ENCODE data around the gene CD22. TPM values are rescaled to one million over a fixed set of nuclear protein-coding genes. Genes with fewer than 3 reads are reported as not detected.

CD22 gene
- total RNA-seq, 1 donor: not detected

GRCh38 chr19:35363711-35364425 lies 34.9 kb downstream of the CD22 start:
- Histone ChIP-seq H3K79me2 (ENCODE audit: insufficient read depth, low read length) (no peaks in the 10 kb centered on the region), H3K4me3 (ENCODE audit: insufficient read depth, low read length) (no peak overlapping the region), H3K27me3 (ENCODE audit: insufficient read depth, low read length) (no peaks in the 10 kb centered on the region), H4K20me1 (ENCODE audit: insufficient read depth, low read length) (no peaks in the 10 kb centered on the region), H2AFZ (ENCODE audit: low read length) (no peak overlapping the region), H3K4me1 (ENCODE audit: insufficient read depth, low read length) (no peaks in the 10 kb centered on the region), H3K4me2 (ENCODE audit: insufficient read depth, low read length) (no peak overlapping the region), H3K9me3 (ENCODE audit: low read depth, low read length) (no peaks in the 10 kb centered on the region), H3K27ac (ENCODE audit: low read depth, low read length) (no peak overlapping the region), H3K36me3 (ENCODE audit: insufficient read depth, low read length) (no peaks in the 10 kb centered on the region)
- DNase-seq (ENCODE audit: insufficient read length, low spot score, missing footprints): no peak
- no peak for TF ChIP-seq CTCF (IDR thresholded peaks at IDR 0.05; ENCODE audit: extremely low read depth, low read depth, low read length)

GRCh38 chr19:35365303-35365702 lies 36.3 kb downstream of the CD22 start:
- Histone ChIP-seq H3K4me1 (ENCODE audit: insufficient read depth, low read length) (no peaks in the 10 kb centered on the region), H3K79me2 (ENCODE audit: insufficient read depth, low read length) (no peaks in the 10 kb centered on the region), H3K9me3 (ENCODE audit: low read depth, low read length) (no peaks in the 10 kb centered on the region), H3K36me3 (ENCODE audit: insufficient read depth, low read length) (no peaks in the 10 kb centered on the region), H3K27me3 (ENCODE audit: insufficient read depth, low read length) (no peaks in the 10 kb centered on the region), H2AFZ (ENCODE audit: low read length) (no peak overlapping the region), H3K4me3 (ENCODE audit: insufficient read depth, low read length) (no peak overlapping the region), H3K4me2 (ENCODE audit: insufficient read depth, low read length) (no peak overlapping the region), H3K27ac (ENCODE audit: low read depth, low read length) (no peak overlapping the region), H4K20me1 (ENCODE audit: insufficient read depth, low read length) (no peaks in the 10 kb centered on the region)
- no peak for TF ChIP-seq CTCF (IDR thresholded peaks at IDR 0.05; ENCODE audit: extremely low read depth, low read depth, low read length)
- DNase-seq (ENCODE audit: insufficient read length, low spot score, missing footprints): no peak

- H3K27ac ChIP-seq (ENCODE audit: low read depth, low read length): no peak overlapping the region
- H3K4me3 ChIP-seq (ENCODE audit: insufficient read depth, low read length): no peak overlapping the region
- H3K4me2 ChIP-seq (ENCODE audit: insufficient read depth, low read length): no peak overlapping the region
- no peak overlapping the region for H2AFZ ChIP-seq (ENCODE audit: low read length)
- TF ChIP-seq CTCF (IDR thresholded peaks at IDR 0.05; ENCODE audit: extremely low read depth, low read depth, low read length): no peak
- no peaks in the 10 kb centered on the region for H3K27me3 ChIP-seq (ENCODE audit: insufficient read depth, low read length)
- H4K20me1 ChIP-seq (ENCODE audit: insufficient read depth, low read length): no peaks in the 10 kb centered on the region
- no peak for DNase-seq (ENCODE audit: insufficient read length, low spot score, missing footprints)
- H3K79me2 ChIP-seq (ENCODE audit: insufficient read depth, low read length): no peaks in the 10 kb centered on the region
- H3K36me3 ChIP-seq (ENCODE audit: insufficient read depth, low read length): no peaks in the 10 kb centered on the region
- H3K9me3 ChIP-seq (ENCODE audit: low read depth, low read length): no peaks in the 10 kb centered on the region
- no peaks in the 10 kb centered on the region for H3K4me1 ChIP-seq (ENCODE audit: insufficient read depth, low read length)
These were observed 39.4 kb downstream of the CD22 start for GRCh38 chr19:35368378-35368777.

- DNase-seq (ENCODE audit: insufficient read length, low spot score, missing footprints): no peak
- H3K27me3 ChIP-seq (ENCODE audit: insufficient read depth, low read length): no peaks in the 10 kb centered on the region
- TF ChIP-seq CTCF (IDR thresholded peaks at IDR 0.05; ENCODE audit: extremely low read depth, low read depth, low read length): no peak
- H3K9me3 ChIP-seq (ENCODE audit: low read depth, low read length): no peaks in the 10 kb centered on the region
- H3K4me3 ChIP-seq (ENCODE audit: insufficient read depth, low read length): no peak overlapping the region
- H3K36me3 ChIP-seq (ENCODE audit: insufficient read depth, low read length): no peaks in the 10 kb centered on the region
- H3K4me1 ChIP-seq (ENCODE audit: insufficient read depth, low read length): no peaks in the 10 kb centered on the region
- H3K79me2 ChIP-seq (ENCODE audit: insufficient read depth, low read length): no peaks in the 10 kb centered on the region
- no peak overlapping the region for H3K4me2 ChIP-seq (ENCODE audit: insufficient read depth, low read length)
- H4K20me1 ChIP-seq (ENCODE audit: insufficient read depth, low read length): no peaks in the 10 kb centered on the region
- H3K27ac ChIP-seq (ENCODE audit: low read depth, low read length): no peak overlapping the region
- H2AFZ ChIP-seq (ENCODE audit: low read length): no peak overlapping the region
These were observed 40.5 kb downstream of the CD22 start for GRCh38 chr19:35369522-35369921.
